A673 (cell line): ENCODE data around the gene MRGPRF.

ENCODE experiments used
- CTCF ChIP-seq: fragments of 300-800, 200-600 bp; sonication (generic); conservative IDR thresholded peaks from 2 replicates; pipeline ENCODE4 v1.5.1; 2017; ENCODE audit warnings: low read depth, mild to moderate bottlenecking, antibody characterized with exemption, low read length, moderate library complexity, mixed read lengths
- EZH2 ChIP-seq: fragments of 200-600 bp; sonication (generic); IDR thresholded peaks from 2 replicates; pipeline ENCODE4 v1.6.1; 2017; ENCODE audit warnings: borderline replicate concordance, low read depth, mild to moderate bottlenecking, mixed read lengths, antibody characterized with exemption, low read length; ENCODE audit not compliant: poor library complexity, severe bottlenecking

- no peak for TF ChIP-seq CTCF
- no peak for TF ChIP-seq EZH2
These were observed 45.6 kb upstream of the MRGPRF start for GRCh38 chr11:69058511-69059270.
